ENCODE results near the gene PLEKHB1. TPM values are rescaled to one million over a fixed set of nuclear protein-coding genes. Genes with fewer than 3 reads are reported as not detected.

PLEKHB1 gene
- total and polyA plus RNA-seq, 10 of the 15 experiments (the other 5 are each of a cell fraction or from before 2014, with no cell fraction given): 0.58 to 2.6 (median 1.5) TPM; not detected in 1

GRCh38 chr11:73650400-73650799, 4.0 kb downstream of the PLEKHB1 start:
- Histone ChIP-seq H3K36me3 (ENCODE audit: control insufficient read depth in 2 of 2, insufficient read depth in 2 of 2, low read length in 1 of 2) (no peaks in the 10 kb centered on the region), H3K9me3 (replicated peaks; ENCODE audit: control insufficient read depth, insufficient read depth, low read length) (no peaks in the 10 kb centered on the region), H3K27ac (ENCODE audit: control insufficient read depth, insufficient read depth) (no peak overlapping the region), H3K27me3 (replicated peaks in 1 of 2; ENCODE audit: control insufficient read depth in 2 of 2, insufficient read depth in 2 of 2, low read length in 1 of 2) (no peaks in the 10 kb centered on the region), H3K4me1 (ENCODE audit: control insufficient read depth, insufficient read depth, low read length) (no peaks in the 10 kb centered on the region), H3K4me2 (ENCODE audit: control insufficient read depth, insufficient read depth) (no peak overlapping the region), H2AFZ (ENCODE audit: control insufficient read depth, low read depth, low read length) (no peak overlapping the region), H3K79me2 (ENCODE audit: control insufficient read depth, insufficient read depth, low read length) (no peaks in the 10 kb centered on the region), H3K4me3 (no peak overlapping the region), H3K9ac (ENCODE audit: control insufficient read depth, insufficient read depth, low read length) (no peak overlapping the region), H4K20me1 (ENCODE audit: control insufficient read depth, insufficient read depth) (no peaks in the 10 kb centered on the region)
- ChIA-PET POLR2A (no interaction called here), RAD21 (ENCODE audit: unreplicated experiment) (no interaction called here), SMC1A (ENCODE audit: uncharacterized antibody, unreplicated experiment) (no interaction called here), CTCF (interaction anchor here (0.7 to 1.5 kb wide), 2 partner anchors 11 to 169 kb away, joined by 3 to 5 read pairs; no protein-coding TSS in a partner anchor)
- in situ Hi-C loops (cut with MboI) (no loop called here), intact Hi-C loops (cut with micrococcal nuclease; ENCODE audit: unreplicated experiment) (no loop called here)
- ATAC-seq: no peak
- no TSS peak for BruUV-seq (replicated peaks)
- no peak for DNase-seq (ENCODE audit: low read depth, low spot score)
- TF ChIP-seq BRCA1 (IDR thresholded peaks at IDR 0.05; ENCODE audit: low read depth, low read length) (no peak), STAT3 (IDR thresholded peaks at IDR 0.05; ENCODE audit: low read depth, low read length) (no peak), NFYB (IDR thresholded peaks at IDR 0.05; ENCODE audit: insufficient read depth, low read depth, low read length) (no peak), BACH1 (IDR thresholded peaks at IDR 0.05; ENCODE audit: borderline replicate concordance) (no peak), HDAC6 (IDR thresholded peaks at IDR 0.05; ENCODE audit: unreplicated experiment) (no peak), TCF3 (IDR thresholded peaks at IDR 0.05; ENCODE audit: borderline replicate concordance, insufficient read depth, low read depth, low read length) (no peak), SKIL (IDR thresholded peaks at IDR 0.05; ENCODE audit: low read depth, poor library complexity, severe bottlenecking) (no peak), EED (IDR thresholded peaks at IDR 0.05; ENCODE audit: low read depth) (no peak), HDGF (IDR thresholded peaks at IDR 0.05) (no peak), SIX5 (IDR thresholded peaks at IDR 0.05; ENCODE audit: low read depth, low read length, severe bottlenecking) (no peak), SMAD1 (IDR thresholded peaks at IDR 0.05; ENCODE audit: low read depth, partially characterized antibody) (no peak)
- WGBS (ENCODE audit: insufficient coverage, insufficient replicate concordance, low lambda C conversion rate, missing lambda C conversion rate): 80% methylated on average over 14 of the region's 14 CpGs
- FAIRE-seq: no peak
